GM23338 (cell line): ENCODE results near the gene MPHOSPH9.

Experiments used
- CREB1 ChIP-seq: fragments of 250-450 bp; sonication (Bioruptor Pico); IDR thresholded peaks from 2 replicates; pipeline ENCODE4 v1.5.0; 2020; ENCODE audit warnings: low read depth, mild to moderate bottlenecking, moderate library complexity
- EZH2 ChIP-seq: fragments of 200-600 bp; sonication (generic); IDR thresholded peaks from one replicate; pipeline ENCODE4 v1.8.0; 2017; ENCODE audit warnings: antibody characterized with exemption, mild to moderate bottlenecking, low read depth; ENCODE audit not compliant: unreplicated experiment
- EZH2phosphoT487 ChIP-seq: fragments of 200-600 bp; sonication (generic); IDR thresholded peaks from one replicate; pipeline ENCODE4 v1.8.1; 2018; ENCODE audit warnings: antibody characterized with exemption; ENCODE audit not compliant: unreplicated experiment
- NANOG ChIP-seq: IDR thresholded peaks from 2 replicates; pipeline ENCODE4 v1.6.1; 2016; ENCODE audit warnings: antibody characterized with exemption, borderline replicate concordance
- POLR2AphosphoS5 ChIP-seq: IDR thresholded peaks from 2 replicates; pipeline ENCODE4 v1.6.1; 2016; ENCODE audit warnings: antibody characterized with exemption, low read depth
- ZNF331 ChIP-seq: fragments of 250-450 bp; sonication (Bioruptor Pico); IDR thresholded peaks from 2 replicates; pipeline ENCODE4 v1.5.0; 2020; ENCODE audit warnings: low read depth, mild to moderate bottlenecking, moderate library complexity
- TF ChIP-seq, protein P1 (sequence below), 2 experiments: fragments of 200-600 bp in 1 of 2; sonication (generic) in 1 of 2; conservative IDR thresholded peaks; 2 replicates each; pipeline versions ENCODE4 v1.5.1 to v1.6.1; 2016 to 2017; ENCODE audit warnings: antibody characterized with exemption in 2 of 2, low read depth in 2 of 2, mild to moderate bottlenecking in 2 of 2, moderate library complexity in 1 of 2
- TF ChIP-seq, protein P2 (sequence below): IDR thresholded peaks from one replicate; pipeline ENCODE4 v1.6.1; 2018; ENCODE audit warnings: antibody characterized with exemption; ENCODE audit not compliant: unreplicated experiment
- TF ChIP-seq, protein P3 (sequence below): fragments of 250-450 bp; sonication (Bioruptor Pico); IDR thresholded peaks from 2 replicates; pipeline ENCODE4 v1.5.0; 2020; ENCODE audit warnings: mild to moderate bottlenecking, moderate library complexity
- TF ChIP-seq, protein P4 (sequence below): IDR thresholded peaks from 2 replicates; pipeline ENCODE4 v1.6.1; 2016; ENCODE audit warnings: antibody characterized with exemption

DNA sequence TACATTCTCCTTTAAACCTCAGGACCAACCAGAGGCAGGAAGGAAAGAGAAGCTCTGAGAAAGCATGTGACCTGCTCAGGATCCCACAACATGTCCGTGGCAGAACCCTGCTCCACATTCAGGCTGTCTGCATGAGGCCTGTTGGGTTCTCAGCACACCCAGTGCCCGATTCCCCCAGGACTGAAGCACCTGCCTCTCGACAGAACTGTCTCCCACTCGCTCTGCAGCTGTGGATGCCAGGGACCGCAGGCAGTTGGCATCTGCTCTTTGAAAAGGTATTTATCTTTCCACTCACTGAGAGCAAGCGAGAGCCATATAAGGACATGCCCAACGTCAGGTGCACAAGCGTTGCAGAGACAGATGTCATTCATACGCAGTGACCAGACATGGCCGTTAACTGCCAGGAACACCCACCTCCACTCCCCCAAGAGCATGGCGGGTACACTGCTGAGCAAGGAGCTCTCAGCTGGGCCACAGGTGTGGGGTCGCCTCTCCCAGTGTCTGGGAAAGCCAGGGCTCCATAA is 101.0 kb downstream of the MPHOSPH9 start:
- TF ChIP-seq EZH2 (no peak), POLR2AphosphoS5 (no peak), ZNF331 (CRISPR knock-in tag) (no peak), EZH2phosphoT487 (no peak), NANOG (no peak), CREB1 (CRISPR knock-in tag) (no peak)
- TF ChIP-seq, protein P1, sequence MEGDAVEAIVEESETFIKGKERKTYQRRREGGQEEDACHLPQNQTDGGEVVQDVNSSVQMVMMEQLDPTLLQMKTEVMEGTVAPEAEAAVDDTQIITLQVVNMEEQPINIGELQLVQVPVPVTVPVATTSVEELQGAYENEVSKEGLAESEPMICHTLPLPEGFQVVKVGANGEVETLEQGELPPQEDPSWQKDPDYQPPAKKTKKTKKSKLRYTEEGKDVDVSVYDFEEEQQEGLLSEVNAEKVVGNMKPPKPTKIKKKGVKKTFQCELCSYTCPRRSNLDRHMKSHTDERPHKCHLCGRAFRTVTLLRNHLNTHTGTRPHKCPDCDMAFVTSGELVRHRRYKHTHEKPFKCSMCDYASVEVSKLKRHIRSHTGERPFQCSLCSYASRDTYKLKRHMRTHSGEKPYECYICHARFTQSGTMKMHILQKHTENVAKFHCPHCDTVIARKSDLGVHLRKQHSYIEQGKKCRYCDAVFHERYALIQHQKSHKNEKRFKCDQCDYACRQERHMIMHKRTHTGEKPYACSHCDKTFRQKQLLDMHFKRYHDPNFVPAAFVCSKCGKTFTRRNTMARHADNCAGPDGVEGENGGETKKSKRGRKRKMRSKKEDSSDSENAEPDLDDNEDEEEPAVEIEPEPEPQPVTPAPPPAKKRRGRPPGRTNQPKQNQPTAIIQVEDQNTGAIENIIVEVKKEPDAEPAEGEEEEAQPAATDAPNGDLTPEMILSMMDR (conservative IDR thresholded peaks at IDR 0.05; ENCODE audit: low read depth in 2 of 2) = no peak
- TF ChIP-seq, protein P2, sequence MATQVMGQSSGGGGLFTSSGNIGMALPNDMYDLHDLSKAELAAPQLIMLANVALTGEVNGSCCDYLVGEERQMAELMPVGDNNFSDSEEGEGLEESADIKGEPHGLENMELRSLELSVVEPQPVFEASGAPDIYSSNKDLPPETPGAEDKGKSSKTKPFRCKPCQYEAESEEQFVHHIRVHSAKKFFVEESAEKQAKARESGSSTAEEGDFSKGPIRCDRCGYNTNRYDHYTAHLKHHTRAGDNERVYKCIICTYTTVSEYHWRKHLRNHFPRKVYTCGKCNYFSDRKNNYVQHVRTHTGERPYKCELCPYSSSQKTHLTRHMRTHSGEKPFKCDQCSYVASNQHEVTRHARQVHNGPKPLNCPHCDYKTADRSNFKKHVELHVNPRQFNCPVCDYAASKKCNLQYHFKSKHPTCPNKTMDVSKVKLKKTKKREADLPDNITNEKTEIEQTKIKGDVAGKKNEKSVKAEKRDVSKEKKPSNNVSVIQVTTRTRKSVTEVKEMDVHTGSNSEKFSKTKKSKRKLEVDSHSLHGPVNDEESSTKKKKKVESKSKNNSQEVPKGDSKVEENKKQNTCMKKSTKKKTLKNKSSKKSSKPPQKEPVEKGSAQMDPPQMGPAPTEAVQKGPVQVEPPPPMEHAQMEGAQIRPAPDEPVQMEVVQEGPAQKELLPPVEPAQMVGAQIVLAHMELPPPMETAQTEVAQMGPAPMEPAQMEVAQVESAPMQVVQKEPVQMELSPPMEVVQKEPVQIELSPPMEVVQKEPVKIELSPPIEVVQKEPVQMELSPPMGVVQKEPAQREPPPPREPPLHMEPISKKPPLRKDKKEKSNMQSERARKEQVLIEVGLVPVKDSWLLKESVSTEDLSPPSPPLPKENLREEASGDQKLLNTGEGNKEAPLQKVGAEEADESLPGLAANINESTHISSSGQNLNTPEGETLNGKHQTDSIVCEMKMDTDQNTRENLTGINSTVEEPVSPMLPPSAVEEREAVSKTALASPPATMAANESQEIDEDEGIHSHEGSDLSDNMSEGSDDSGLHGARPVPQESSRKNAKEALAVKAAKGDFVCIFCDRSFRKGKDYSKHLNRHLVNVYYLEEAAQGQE = no peak
- TF ChIP-seq, protein P3, sequence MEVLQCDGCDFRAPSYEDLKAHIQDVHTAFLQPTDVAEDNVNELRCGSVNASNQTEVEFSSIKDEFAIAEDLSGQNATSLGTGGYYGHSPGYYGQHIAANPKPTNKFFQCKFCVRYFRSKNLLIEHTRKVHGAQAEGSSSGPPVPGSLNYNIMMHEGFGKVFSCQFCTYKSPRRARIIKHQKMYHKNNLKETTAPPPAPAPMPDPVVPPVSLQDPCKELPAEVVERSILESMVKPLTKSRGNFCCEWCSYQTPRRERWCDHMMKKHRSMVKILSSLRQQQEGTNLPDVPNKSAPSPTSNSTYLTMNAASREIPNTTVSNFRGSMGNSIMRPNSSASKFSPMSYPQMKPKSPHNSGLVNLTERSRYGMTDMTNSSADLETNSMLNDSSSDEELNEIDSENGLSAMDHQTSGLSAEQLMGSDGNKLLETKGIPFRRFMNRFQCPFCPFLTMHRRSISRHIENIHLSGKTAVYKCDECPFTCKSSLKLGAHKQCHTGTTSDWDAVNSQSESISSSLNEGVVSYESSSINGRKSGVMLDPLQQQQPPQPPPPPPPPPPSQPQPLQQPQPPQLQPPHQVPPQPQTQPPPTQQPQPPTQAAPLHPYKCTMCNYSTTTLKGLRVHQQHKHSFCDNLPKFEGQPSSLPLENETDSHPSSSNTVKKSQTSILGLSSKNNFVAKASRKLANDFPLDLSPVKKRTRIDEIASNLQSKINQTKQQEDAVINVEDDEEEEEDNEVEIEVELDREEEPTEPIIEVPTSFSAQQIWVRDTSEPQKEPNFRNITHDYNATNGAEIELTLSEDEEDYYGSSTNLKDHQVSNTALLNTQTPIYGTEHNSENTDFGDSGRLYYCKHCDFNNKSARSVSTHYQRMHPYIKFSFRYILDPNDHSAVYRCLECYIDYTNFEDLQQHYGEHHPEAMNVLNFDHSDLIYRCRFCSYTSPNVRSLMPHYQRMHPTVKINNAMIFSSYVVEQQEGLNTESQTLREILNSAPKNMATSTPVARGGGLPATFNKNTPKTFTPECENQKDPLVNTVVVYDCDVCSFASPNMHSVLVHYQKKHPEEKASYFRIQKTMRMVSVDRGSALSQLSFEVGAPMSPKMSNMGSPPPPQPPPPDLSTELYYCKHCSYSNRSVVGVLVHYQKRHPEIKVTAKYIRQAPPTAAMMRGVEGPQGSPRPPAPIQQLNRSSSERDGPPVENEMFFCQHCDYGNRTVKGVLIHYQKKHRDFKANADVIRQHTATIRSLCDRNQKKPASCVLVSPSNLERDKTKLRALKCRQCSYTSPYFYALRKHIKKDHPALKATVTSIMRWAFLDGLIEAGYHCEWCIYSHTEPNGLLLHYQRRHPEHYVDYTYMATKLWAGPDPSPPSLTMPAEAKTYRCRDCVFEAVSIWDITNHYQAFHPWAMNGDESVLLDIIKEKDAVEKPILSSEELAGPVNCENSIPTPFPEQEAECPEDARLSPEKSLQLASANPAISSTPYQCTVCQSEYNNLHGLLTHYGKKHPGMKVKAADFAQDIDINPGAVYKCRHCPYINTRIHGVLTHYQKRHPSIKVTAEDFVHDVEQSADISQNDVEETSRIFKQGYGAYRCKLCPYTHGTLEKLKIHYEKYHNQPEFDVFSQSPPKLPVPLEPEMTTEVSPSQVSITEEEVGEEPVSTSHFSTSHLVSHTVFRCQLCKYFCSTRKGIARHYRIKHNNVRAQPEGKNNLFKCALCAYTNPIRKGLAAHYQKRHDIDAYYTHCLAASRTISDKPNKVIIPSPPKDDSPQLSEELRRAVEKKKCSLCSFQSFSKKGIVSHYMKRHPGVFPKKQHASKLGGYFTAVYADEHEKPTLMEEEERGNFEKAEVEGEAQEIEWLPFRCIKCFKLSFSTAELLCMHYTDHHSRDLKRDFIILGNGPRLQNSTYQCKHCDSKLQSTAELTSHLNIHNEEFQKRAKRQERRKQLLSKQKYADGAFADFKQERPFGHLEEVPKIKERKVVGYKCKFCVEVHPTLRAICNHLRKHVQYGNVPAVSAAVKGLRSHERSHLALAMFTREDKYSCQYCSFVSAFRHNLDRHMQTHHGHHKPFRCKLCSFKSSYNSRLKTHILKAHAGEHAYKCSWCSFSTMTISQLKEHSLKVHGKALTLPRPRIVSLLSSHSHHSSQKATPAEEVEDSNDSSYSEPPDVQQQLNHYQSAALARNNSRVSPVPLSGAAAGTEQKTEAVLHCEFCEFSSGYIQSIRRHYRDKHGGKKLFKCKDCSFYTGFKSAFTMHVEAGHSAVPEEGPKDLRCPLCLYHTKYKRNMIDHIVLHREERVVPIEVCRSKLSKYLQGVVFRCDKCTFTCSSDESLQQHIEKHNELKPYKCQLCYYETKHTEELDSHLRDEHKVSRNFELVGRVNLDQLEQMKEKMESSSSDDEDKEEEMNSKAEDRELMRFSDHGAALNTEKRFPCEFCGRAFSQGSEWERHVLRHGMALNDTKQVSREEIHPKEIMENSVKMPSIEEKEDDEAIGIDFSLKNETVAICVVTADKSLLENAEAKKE = no peak
- TF ChIP-seq, protein P4, sequence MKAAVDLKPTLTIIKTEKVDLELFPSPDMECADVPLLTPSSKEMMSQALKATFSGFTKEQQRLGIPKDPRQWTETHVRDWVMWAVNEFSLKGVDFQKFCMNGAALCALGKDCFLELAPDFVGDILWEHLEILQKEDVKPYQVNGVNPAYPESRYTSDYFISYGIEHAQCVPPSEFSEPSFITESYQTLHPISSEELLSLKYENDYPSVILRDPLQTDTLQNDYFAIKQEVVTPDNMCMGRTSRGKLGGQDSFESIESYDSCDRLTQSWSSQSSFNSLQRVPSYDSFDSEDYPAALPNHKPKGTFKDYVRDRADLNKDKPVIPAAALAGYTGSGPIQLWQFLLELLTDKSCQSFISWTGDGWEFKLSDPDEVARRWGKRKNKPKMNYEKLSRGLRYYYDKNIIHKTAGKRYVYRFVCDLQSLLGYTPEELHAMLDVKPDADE = no peak
